Tibial artery (tissue), 4 donors: ENCODE measurements around the gene MED14.

Experiments used
- DNase-seq, 2 donors: peaks; one replicate each; pipeline ENCODE4 v3.0.0-alpha.2; 2019
- H3K27ac ChIP-seq, 2 donors: fragments of 200-600 bp; sonication (generic) in 1 of 2; 1 replicate in 1 of 2; 2 replicates in 1 of 2; pipeline ENCODE4 v1.5.1; 2018 to 2019; ENCODE audit warnings: mild to moderate bottlenecking in 1 of 2
- H3K27me3 ChIP-seq, 2 donors: fragments of 200-600 bp; sonication (generic) in 1 of 2; one replicate each; pipeline versions ENCODE4 v1.5.1 to v1.6.0; 2016 to 2019
- H3K36me3 ChIP-seq, 3 donors: fragments of 200-600 bp; sonication (generic) in 2 of 3; one replicate each; pipeline ENCODE4 v1.5.1; 2016 to 2019; ENCODE audit warnings: mild to moderate bottlenecking in 2 of 3
- H3K4me1 ChIP-seq, 4 donors: fragments of 200-600 bp; sonication (generic) in 2 of 4; 1 replicate in 3 of 4; 2 replicates in 1 of 4; pipeline ENCODE4 v1.5.1; 2016 to 2019
- H3K4me3 ChIP-seq, 2 donors: fragments of 200-600 bp; sonication (generic) in 1 of 2; 1 replicate in 1 of 2; 2 replicates in 1 of 2; pipeline ENCODE4 v1.5.1; 2018 to 2019; ENCODE audit warnings: mild to moderate bottlenecking in 2 of 2
- H3K9me3 ChIP-seq, 3 donors: fragments of 200-600 bp; sonication (generic) in 1 of 3; one replicate each; pipeline ENCODE4 v1.5.1; 2016 to 2019
- CTCF ChIP-seq, 2 experiments: fragments of 200-600 bp in 1 of 2; fragments of 450-650 bp in 1 of 2; IDR thresholded peaks; one replicate each; pipeline ENCODE4 v1.5.1; 2017 to 2019; ENCODE audit warnings: antibody characterized with exemption in 2 of 2, mild to moderate bottlenecking in 1 of 2, moderate library complexity in 1 of 2
- intact Hi-C: fragments of 100-400 bp; cut with DNase I; formaldehyde crosslinking; loops from one replicate; pipeline ENCODE4 v1.15.0; 2023; ENCODE audit warnings: low total_unique reads

MED14 gene

GRCh38 chrX:40685362-40685918 is 49.9 kb downstream of the MED14 start:
- no peak for DNase-seq
- no peak for TF ChIP-seq CTCF (IDR thresholded peaks at IDR 0.05)
- H3K9me3 ChIP-seq: no peaks in the 10 kb centered on the region
- intact Hi-C loops: no loop called here
- peaks cover 0 to 4% (median 0%) of the 10 kb centered on the region in 4 donors for H3K4me1 ChIP-seq
- no peak overlapping the region for H3K4me3 ChIP-seq
- no peak overlapping the region for H3K27ac ChIP-seq
- H3K27me3 ChIP-seq: no peaks in the 10 kb centered on the region
- peaks cover 0 to 20% (median 13%) of the 10 kb centered on the region in 3 donors for H3K36me3 ChIP-seq

GRCh38 chrX:40684092-40684491 is 51.2 kb downstream of the MED14 start:
- no peaks in the 10 kb centered on the region for H3K27me3 ChIP-seq
- TF ChIP-seq CTCF (IDR thresholded peaks at IDR 0.05): no peak
- peaks cover 0 to 4% (median 0%) of the 10 kb centered on the region in 4 donors for H3K4me1 ChIP-seq
- no peak overlapping the region for H3K27ac ChIP-seq
- H3K9me3 ChIP-seq: no peaks in the 10 kb centered on the region
- DNase-seq: no peak
- peaks cover 0 to 30% (median 19%) of the 10 kb centered on the region in 3 donors for H3K36me3 ChIP-seq
- intact Hi-C loops: no loop called here
- no peak overlapping the region for H3K4me3 ChIP-seq

- Histone ChIP-seq H3K4me3 (no peak overlapping the region), H3K4me1 (peaks cover 0 to 4% (median 0%) of the 10 kb centered on the region in 4 donors), H3K27ac (no peak overlapping the region), H3K36me3 (peaks cover 0 to 25% (median 21%) of the 10 kb centered on the region in 3 donors), H3K27me3 (no peaks in the 10 kb centered on the region), H3K9me3 (no peaks in the 10 kb centered on the region)
- DNase-seq: no peak
- no peak for TF ChIP-seq CTCF (IDR thresholded peaks at IDR 0.05)
- intact Hi-C loops: no loop called here
These were observed 52.1 kb downstream of the MED14 start for GRCh38 chrX:40683245-40683644.

- Histone ChIP-seq H3K27me3 (no peaks in the 10 kb centered on the region), H3K4me1 (no peaks in the 10 kb centered on the region), H3K4me3 (no peak overlapping the region), H3K9me3 (no peaks in the 10 kb centered on the region), H3K27ac (no peak overlapping the region), H3K36me3 (peaks cover 10 to 48% (median 13%) of the 10 kb centered on the region in 3 donors)
- intact Hi-C loops: no loop called here
- DNase-seq: no peak
- TF ChIP-seq CTCF (IDR thresholded peaks at IDR 0.05): no peak
These were observed 64.2 kb downstream of the MED14 start for GRCh38 chrX:40671126-40671525.

- H3K27ac ChIP-seq: no peak overlapping the region
- H3K27me3 ChIP-seq: no peaks in the 10 kb centered on the region
These were observed 71.3 kb downstream of the MED14 start for GRCh38 chrX:40663880-40664630.

More at GRCh38 chrX:40663880-40664630, 71.3 kb downstream of the MED14 start:
- Histone ChIP-seq H3K36me3 (peaks cover 0 to 49% (median 16%) of the 10 kb centered on the region in 3 donors), H3K4me3 (no peak overlapping the region), H3K9me3 (no peaks in the 10 kb centered on the region), H3K4me1 (no peaks in the 10 kb centered on the region)
- peak in 1 of 2 experiments; percentile 16 for TF ChIP-seq CTCF (IDR thresholded peaks at IDR 0.05)
- intact Hi-C loops: no loop called here
- DNase-seq: no peak
